Activated CD8-positive, alpha-beta T cell treated with anti-CD3 and anti-CD28 coated beads for 36 hours (primary cell): ENCODE measurements around the gene SCRG1. TPM values are rescaled to one million over a fixed set of nuclear protein-coding genes. Genes with fewer than 3 reads are reported as not detected.

ENCODE experiments used
- ATAC-seq: fragments of 200-7000 bp; cut with Tn5 transposase; one replicate; pipeline ENCODE4 v1.10.0; 2021; ENCODE audit warnings: mild to moderate bottlenecking, moderate library complexity
- CTCF ChIA-PET: fragments of 350-600 bp; sonication (Branson Sonifier 250); formaldehyde crosslinking; loops from one replicate; lab custom pipeline; 2021; ENCODE audit warnings: antibody characterized with exemption; lab: Charles Lee
- POLR2A ChIA-PET: fragments of 350-600 bp; sonication (Branson Sonifier 250); formaldehyde crosslinking; loops from one replicate; lab custom pipeline; 2021; ENCODE audit warnings: antibody characterized with exemption; lab: Charles Lee
- DNase-seq: peaks from one replicate; pipeline ENCODE4 v3.0.0-alpha.2; 2020
- H3K27ac Mint-ChIP-seq: one replicate; pipeline ENCODE4 v1.8.0; 2021; ENCODE audit warnings: mild to moderate bottlenecking, mixed read lengths
- H3K27me3 Mint-ChIP-seq: one replicate; pipeline ENCODE4 v1.8.0; 2021; ENCODE audit warnings: mixed read lengths
- H3K36me3 Mint-ChIP-seq: one replicate; pipeline ENCODE4 v1.8.0; 2021; ENCODE audit warnings: low read depth, mixed read lengths
- H3K4me1 Mint-ChIP-seq: one replicate; pipeline ENCODE4 v1.8.0; 2021; ENCODE audit warnings: low read depth, mixed read lengths
- H3K4me3 Mint-ChIP-seq: one replicate; pipeline ENCODE4 v1.8.0; 2021; ENCODE audit warnings: mild to moderate bottlenecking, moderate library complexity, mixed read lengths
- H3K9me3 Mint-ChIP-seq: one replicate; pipeline ENCODE4 v1.8.0; 2021; ENCODE audit warnings: mixed read lengths
- intact Hi-C: fragments of 100-400 bp; cut with micrococcal nuclease; formaldehyde crosslinking; loops from one replicate; pipeline ENCODE4 v1.10.0; 2022
- total RNA-seq, 2 experiments: library from RNA; stranded (reverse); gene quantifications; one replicate each; pipeline ENCODE4 v1.2.3, GENCODE V29; 2021
- TF ChIP-seq, protein P1 (sequence below): fragments of 200-600 bp; IDR thresholded peaks from one replicate; pipeline ENCODE4 v1.8.0; 2022; ENCODE audit warnings: antibody characterized with exemption, mild to moderate bottlenecking

SCRG1 gene
- total RNA-seq, 2 experiments from 2014 or later = not detected

DNA sequence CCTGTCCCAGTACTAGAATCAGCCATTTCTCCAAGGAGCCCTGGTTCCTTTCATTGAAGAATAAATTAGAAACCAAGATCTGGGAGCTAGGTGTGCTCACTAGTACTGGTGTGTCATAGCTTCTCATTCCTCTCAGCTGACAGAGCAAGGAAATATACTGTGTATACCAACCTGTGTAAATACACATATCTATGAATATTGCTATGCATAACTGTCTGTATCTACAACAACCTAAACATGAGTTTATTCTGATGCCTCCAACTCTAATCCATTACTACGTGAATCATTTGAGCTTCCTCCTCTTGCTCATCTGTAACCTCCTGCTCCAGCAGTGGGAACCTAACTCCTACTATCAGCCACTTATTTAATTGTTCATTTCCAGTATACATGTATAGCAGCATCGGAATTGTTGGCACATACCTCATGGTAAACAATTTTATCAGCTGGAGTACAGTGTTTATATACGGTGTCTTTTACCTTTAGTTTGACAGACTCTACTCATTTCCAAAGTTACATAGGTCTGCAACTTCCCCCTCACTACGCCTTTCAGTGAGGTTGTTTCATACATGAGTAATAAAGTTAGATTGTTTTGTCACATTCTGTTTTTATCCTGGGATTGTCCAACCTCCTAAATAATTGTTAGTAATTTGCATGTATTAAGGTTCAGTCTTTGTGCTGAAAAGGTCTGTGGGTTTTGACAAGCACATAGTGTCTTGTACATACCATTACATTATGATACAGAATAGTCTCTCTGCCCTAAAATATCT lies 7.1 kb upstream of the SCRG1 start:
- TF ChIP-seq, protein P1, sequence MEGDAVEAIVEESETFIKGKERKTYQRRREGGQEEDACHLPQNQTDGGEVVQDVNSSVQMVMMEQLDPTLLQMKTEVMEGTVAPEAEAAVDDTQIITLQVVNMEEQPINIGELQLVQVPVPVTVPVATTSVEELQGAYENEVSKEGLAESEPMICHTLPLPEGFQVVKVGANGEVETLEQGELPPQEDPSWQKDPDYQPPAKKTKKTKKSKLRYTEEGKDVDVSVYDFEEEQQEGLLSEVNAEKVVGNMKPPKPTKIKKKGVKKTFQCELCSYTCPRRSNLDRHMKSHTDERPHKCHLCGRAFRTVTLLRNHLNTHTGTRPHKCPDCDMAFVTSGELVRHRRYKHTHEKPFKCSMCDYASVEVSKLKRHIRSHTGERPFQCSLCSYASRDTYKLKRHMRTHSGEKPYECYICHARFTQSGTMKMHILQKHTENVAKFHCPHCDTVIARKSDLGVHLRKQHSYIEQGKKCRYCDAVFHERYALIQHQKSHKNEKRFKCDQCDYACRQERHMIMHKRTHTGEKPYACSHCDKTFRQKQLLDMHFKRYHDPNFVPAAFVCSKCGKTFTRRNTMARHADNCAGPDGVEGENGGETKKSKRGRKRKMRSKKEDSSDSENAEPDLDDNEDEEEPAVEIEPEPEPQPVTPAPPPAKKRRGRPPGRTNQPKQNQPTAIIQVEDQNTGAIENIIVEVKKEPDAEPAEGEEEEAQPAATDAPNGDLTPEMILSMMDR = no peak
- intact Hi-C loops = no loop called here
- ChIA-PET POLR2A (no interaction called here), CTCF (interaction anchor here (1.2 to 1.4 kb wide), 2 partner anchors 15 to 104 kb away, joined by 4 to 7 read pairs; no protein-coding TSS in a partner anchor)
- no peaks in the 10 kb centered on the region for H3K27me3 Mint-ChIP-seq
- no peak for DNase-seq
- H3K27ac Mint-ChIP-seq = no peak overlapping the region
- no peaks in the 10 kb centered on the region for H3K9me3 Mint-ChIP-seq
- no peaks in the 10 kb centered on the region for H3K4me1 Mint-ChIP-seq
- ATAC-seq = no peak
- H3K36me3 Mint-ChIP-seq = no peaks in the 10 kb centered on the region
- no peak overlapping the region for H3K4me3 Mint-ChIP-seq

DNA sequence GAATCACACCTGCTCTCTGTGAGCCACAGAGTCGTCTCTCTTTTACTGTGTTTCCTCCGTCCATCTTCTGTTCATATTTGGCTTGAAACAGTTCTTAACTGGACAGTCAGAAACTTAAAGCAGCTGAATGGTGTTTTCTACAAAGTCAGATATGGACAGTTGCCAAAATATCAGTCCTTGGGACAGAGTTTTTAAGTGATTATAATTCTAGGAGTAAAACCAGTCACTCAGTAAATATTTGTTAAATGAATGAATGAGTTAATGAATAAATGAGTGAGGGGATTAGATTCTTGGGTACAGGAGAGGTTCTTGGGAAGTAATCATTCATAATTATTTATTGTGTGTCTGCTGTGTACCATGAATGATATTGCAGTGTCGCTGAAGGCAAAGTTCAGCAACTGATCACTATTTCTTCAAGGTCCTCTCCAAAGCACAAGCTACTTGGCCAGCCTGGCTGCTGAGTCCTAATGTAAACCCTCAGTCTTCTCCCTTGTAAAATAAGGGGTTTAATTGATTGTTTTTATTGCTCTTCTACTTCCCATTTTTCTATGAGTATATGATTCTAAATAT lies 5.5 kb upstream of the SCRG1 start:
- POLR2A ChIA-PET = no interaction called here
- Mint-ChIP-seq H3K4me3 (no peak overlapping the region), H3K4me1 (no peaks in the 10 kb centered on the region), H3K27me3 (no peaks in the 10 kb centered on the region), H3K9me3 (no peaks in the 10 kb centered on the region), H3K36me3 (no peaks in the 10 kb centered on the region), H3K27ac (no peak overlapping the region)
- ATAC-seq (no peak), DNase-seq (no peak)
- CTCF ChIA-PET = no interaction called here
- intact Hi-C loops = no loop called here
- TF ChIP-seq, protein P1 = no peak

DNA sequence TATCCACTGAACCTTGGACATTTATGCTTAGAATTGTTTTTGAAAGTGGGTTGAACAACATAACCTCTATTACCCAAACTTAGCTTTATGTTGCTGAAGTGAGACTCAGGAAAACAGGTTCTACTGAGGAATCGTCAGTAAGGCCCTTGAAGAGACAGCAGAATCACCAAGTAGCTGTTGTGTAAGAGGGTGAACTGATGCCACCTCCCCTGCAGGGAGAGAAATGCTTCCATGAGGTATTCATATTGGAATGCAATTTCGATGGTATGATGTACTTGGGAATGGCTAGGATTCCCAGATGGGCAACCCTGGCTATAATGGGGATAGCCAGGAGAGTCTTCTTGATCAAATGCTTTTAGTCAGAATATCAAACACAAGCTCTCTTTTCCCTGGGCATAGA lies 4.1 kb upstream of the SCRG1 start:
- DNase-seq = no peak
- Mint-ChIP-seq H3K27me3 (no peaks in the 10 kb centered on the region), H3K36me3 (no peaks in the 10 kb centered on the region), H3K4me1 (no peaks in the 10 kb centered on the region), H3K27ac (no peak overlapping the region), H3K9me3 (no peaks in the 10 kb centered on the region), H3K4me3 (no peak overlapping the region)
- intact Hi-C loops = no loop called here
- no peak for ATAC-seq
- TF ChIP-seq, protein P1 = no peak
- CTCF ChIA-PET = interaction anchor here (1.2 to 2.6 kb wide), 3 partner anchors 10 to 101 kb away, joined by 4 to 10 read pairs (median 8); no protein-coding TSS in a partner anchor
- POLR2A ChIA-PET = no interaction called here

DNA sequence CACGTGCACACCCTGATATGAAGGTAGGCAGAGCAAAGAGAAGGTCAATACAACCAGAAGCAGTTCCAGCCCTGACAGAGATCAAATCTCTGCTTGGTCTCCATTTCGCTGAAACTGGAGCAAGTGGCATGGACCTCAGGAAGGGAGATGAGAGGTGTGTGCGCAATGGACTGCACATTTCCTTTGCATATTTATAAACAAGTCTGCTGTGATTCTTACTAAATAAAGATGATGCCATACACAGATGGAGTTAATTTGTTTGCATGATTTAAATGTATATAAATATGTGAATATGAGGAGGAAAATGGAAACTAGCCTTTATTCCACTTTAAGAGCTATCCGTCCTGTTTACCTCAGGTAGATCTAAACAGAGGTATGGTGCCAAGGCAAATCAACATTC lies 2.1 kb upstream of the SCRG1 start:
- TF ChIP-seq, protein P1 = no peak
- Mint-ChIP-seq H3K4me3 (no peak overlapping the region), H3K27me3 (no peaks in the 10 kb centered on the region), H3K27ac (no peak overlapping the region), H3K36me3 (no peaks in the 10 kb centered on the region), H3K9me3 (no peaks in the 10 kb centered on the region), H3K4me1 (no peaks in the 10 kb centered on the region)
- intact Hi-C loops = no loop called here
- DNase-seq (no peak), ATAC-seq (no peak)
- CTCF ChIA-PET = interaction anchor here (1.0 to 2.6 kb wide), 3 partner anchors 29 to 99 kb away, joined by 3 to 10 read pairs (median 3); no protein-coding TSS in a partner anchor
- POLR2A ChIA-PET = no interaction called here

DNA sequence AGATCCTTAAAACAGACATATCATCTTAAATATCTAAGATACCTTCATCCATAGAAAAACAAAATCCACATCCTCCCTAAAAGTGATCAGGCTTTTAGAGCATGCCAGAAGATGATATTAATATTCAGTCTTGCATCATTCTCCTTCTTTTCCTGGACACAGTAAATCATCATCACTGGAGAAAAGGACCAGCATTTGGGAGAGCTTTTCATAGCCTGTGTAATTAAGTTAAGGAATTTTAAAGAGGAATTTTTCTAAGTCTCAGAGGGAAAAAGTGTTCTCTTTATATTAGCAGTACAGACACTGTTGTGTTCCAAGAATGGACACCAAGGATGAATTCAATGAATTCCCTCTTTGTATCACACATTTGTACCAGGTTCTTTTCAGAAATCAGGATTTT lies 696 bp downstream of the SCRG1 start:
- ChIA-PET POLR2A (no interaction called here), CTCF (interaction anchor here (1.1 to 1.6 kb wide), 2 partner anchors 20 to 79 kb away, joined by 3 read pairs; no protein-coding TSS in a partner anchor)
- ATAC-seq (no peak), DNase-seq (no peak)
- Mint-ChIP-seq H3K4me1 (no peaks in the 10 kb centered on the region), H3K4me3 (no peak overlapping the region), H3K27ac (no peak overlapping the region), H3K27me3 (peaks cover 3% of the 10 kb centered on the region), H3K9me3 (no peaks in the 10 kb centered on the region), H3K36me3 (no peaks in the 10 kb centered on the region)
- intact Hi-C loops = no loop called here
- TF ChIP-seq, protein P1 = no peak
